ENCODE measurements around the gene GRHL1. TPM values are rescaled to one million over a fixed set of nuclear protein-coding genes. Genes with fewer than 3 reads are reported as not detected.

GRHL1 gene
- polyA plus RNA-seq, 1 of the 3 experiments (the other 2 are of a cell fraction): 1.0 TPM

DNA sequence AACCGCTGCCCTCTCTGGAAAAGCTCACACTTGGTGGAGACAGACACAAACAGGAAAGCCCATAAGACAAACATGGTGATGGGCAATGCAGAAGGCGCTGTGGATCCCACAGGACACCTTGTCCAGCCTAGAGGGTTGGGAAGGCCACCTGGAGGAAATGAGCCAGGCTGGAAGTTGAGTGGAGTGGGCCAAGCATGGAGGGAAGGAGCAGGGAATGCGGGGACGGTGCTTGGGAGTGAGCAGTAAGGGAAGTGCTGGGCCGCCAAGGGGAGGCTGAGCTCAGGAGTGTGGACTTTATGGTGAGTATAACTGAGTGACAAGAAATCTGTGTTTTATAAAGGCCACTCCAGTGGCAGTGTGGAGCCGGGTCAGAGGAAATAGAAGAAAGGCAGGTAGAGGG is 2.8 kb upstream of the GRHL1 start:
- no peaks in the 10 kb centered on the region for H3K9me2 ChIP-seq
- H3F3A ChIP-seq (replicated peaks; ENCODE audit: insufficient read depth): no peaks in the 10 kb centered on the region
- no peak overlapping the region for H2AFZ ChIP-seq (ENCODE audit: low read depth)
- WGBS (ENCODE audit: low lambda C conversion rate): 96% methylated on average over 5 of the region's 6 CpGs
- peaks cover 0 to 2% of the 10 kb centered on the region in 2 experiments; a peak in 2 of 4 replicates for H3K4me1 ChIP-seq (ENCODE audit: control insufficient read depth in 1 of 2, insufficient read depth in 2 of 2, low read depth in 1 of 2, low read length in 1 of 2)
- CTCF ChIA-PET: interaction anchor here (1.0 to 4.3 kb wide), 3 partner anchors 23 to 135 kb away, joined by 3 to 23 read pairs (median 18); no protein-coding TSS in a partner anchor
- H3K27me3 ChIP-seq (ENCODE audit: insufficient read depth): no peaks in the 10 kb centered on the region
- TF ChIP-seq NFIC (IDR thresholded peaks at IDR 0.05; ENCODE audit: borderline replicate concordance): no peak
- TF ChIP-seq, protein P1, sequence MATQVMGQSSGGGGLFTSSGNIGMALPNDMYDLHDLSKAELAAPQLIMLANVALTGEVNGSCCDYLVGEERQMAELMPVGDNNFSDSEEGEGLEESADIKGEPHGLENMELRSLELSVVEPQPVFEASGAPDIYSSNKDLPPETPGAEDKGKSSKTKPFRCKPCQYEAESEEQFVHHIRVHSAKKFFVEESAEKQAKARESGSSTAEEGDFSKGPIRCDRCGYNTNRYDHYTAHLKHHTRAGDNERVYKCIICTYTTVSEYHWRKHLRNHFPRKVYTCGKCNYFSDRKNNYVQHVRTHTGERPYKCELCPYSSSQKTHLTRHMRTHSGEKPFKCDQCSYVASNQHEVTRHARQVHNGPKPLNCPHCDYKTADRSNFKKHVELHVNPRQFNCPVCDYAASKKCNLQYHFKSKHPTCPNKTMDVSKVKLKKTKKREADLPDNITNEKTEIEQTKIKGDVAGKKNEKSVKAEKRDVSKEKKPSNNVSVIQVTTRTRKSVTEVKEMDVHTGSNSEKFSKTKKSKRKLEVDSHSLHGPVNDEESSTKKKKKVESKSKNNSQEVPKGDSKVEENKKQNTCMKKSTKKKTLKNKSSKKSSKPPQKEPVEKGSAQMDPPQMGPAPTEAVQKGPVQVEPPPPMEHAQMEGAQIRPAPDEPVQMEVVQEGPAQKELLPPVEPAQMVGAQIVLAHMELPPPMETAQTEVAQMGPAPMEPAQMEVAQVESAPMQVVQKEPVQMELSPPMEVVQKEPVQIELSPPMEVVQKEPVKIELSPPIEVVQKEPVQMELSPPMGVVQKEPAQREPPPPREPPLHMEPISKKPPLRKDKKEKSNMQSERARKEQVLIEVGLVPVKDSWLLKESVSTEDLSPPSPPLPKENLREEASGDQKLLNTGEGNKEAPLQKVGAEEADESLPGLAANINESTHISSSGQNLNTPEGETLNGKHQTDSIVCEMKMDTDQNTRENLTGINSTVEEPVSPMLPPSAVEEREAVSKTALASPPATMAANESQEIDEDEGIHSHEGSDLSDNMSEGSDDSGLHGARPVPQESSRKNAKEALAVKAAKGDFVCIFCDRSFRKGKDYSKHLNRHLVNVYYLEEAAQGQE (IDR thresholded peaks at IDR 0.05; ENCODE audit: low read depth, low read length): no peak
- no peak for TF ChIP-seq RCOR1 (IDR thresholded peaks at IDR 0.05; ENCODE audit: low read length)
- no peak for TF ChIP-seq MEF2A (IDR thresholded peaks at IDR 0.05; ENCODE audit: borderline replicate concordance, low read depth)
- TF ChIP-seq FOXJ3 (CRISPR knock-in tag; IDR thresholded peaks at IDR 0.05): no peak
- H3K9ac ChIP-seq: no peak overlapping the region
- no peak for DNase-seq
- POLR2A ChIA-PET: no interaction called here
- H3K4me3 ChIP-seq (ENCODE audit: low read depth in 2 of 2, low read length in 1 of 2): no peak overlapping the region
- no peaks in the 10 kb centered on the region for H4K20me1 ChIP-seq (ENCODE audit: insufficient read depth)
- no peak overlapping the region for H3K4me2 ChIP-seq
- no peaks in the 10 kb centered on the region for H3K36me3 ChIP-seq (replicated peaks in 1 of 2; ENCODE audit: control insufficient read depth in 1 of 2, insufficient read depth in 2 of 2, low read length in 1 of 2)
- H3K79me2 ChIP-seq (ENCODE audit: insufficient read depth): no peaks in the 10 kb centered on the region
- H3K27ac ChIP-seq (ENCODE audit: low read depth in 2 of 2, low read length in 1 of 2): no peak overlapping the region
- no peaks in the 10 kb centered on the region for H3K9me3 ChIP-seq

DNA sequence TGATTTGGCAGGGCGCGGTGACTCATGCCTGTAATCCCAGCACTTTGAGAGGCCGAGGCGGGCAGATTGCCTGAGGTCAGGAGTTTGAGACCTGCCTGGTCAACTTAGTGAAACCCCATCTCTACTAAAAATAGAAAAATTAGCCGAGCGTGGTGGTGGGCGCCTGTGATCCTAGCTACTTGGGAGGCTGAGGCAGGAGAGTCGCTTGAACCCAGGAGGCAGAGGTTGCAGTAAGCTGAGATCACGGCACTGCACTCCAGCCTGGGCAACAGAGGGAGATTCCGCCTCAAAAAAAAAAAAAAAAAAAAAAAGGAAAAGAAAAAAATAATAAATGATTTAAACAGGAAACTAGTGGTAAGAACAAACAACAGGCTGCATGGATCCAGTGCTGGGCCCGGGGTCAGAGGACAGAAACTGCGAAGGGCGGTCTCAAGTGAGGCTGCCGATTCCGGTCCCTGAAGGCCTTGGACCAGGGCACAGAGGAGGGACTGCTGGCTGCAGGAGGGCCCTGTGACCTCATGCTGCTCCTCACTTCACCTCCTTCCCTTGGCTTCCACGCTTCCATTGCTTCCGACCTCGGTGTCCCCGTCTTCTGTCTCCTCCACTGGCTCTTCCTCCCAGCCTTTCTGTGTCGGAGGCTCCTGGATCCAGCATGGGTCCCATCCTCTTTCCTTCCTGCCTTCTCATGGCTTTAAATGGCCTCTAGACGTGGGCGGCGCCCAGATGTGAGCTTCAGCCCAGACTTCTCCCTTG is 2.1 kb upstream of the GRHL1 start:
- ChIA-PET POLR2A (interaction anchor here (0.6 kb wide), 1 partner anchor 9 kb away, joined by 3 read pairs; no protein-coding TSS in a partner anchor), CTCF (interaction anchor here (1.0 to 4.3 kb wide), 6 partner anchors 23 to 149 kb away, joined by 3 to 23 read pairs (median 6); no protein-coding TSS in a partner anchor)
- TF ChIP-seq EZH2phosphoT487 (IDR thresholded peaks at IDR 0.05; ENCODE audit: borderline replicate concordance, low read depth) (no peak), TEAD4 (IDR thresholded peaks at IDR 0.05; ENCODE audit: borderline replicate concordance, insufficient read depth) (no peak), ELF1 (IDR thresholded peaks at IDR 0.05) (no peak), MEF2A (IDR thresholded peaks at IDR 0.05; ENCODE audit: borderline replicate concordance, low read depth) (no peak), RXRA (IDR thresholded peaks at IDR 0.05; ENCODE audit: borderline replicate concordance, low read depth) (no peak), FOSL2 (IDR thresholded peaks at IDR 0.05; ENCODE audit: borderline replicate concordance, low read depth) (no peak), YY1 (IDR thresholded peaks at IDR 0.05; ENCODE audit: low read depth) (no peak), CHD2 (IDR thresholded peaks at IDR 0.05; ENCODE audit: low read length, partially characterized antibody) (no peak), MXI1 (IDR thresholded peaks at IDR 0.05; ENCODE audit: low read depth, low read length) (no peak), SIN3A (IDR thresholded peaks at IDR 0.05; ENCODE audit: borderline replicate concordance, low read depth, low read length) (no peak), RCOR1 (IDR thresholded peaks at IDR 0.05; ENCODE audit: low read length) (no peak), GABPA (IDR thresholded peaks at IDR 0.05; ENCODE audit: low read depth) (no peak), NFIC (IDR thresholded peaks at IDR 0.05; ENCODE audit: borderline replicate concordance) (no peak), FOXM1 (IDR thresholded peaks at IDR 0.05; ENCODE audit: low read depth) (no peak), TAF1 (IDR thresholded peaks at IDR 0.05; ENCODE audit: borderline replicate concordance, low read depth, low read length) (no peak)
- TF ChIP-seq, protein P2, sequence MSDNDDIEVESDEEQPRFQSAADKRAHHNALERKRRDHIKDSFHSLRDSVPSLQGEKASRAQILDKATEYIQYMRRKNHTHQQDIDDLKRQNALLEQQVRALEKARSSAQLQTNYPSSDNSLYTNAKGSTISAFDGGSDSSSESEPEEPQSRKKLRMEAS (IDR thresholded peaks at IDR 0.05; ENCODE audit: low read depth): no peak
- TF ChIP-seq, protein P3, sequence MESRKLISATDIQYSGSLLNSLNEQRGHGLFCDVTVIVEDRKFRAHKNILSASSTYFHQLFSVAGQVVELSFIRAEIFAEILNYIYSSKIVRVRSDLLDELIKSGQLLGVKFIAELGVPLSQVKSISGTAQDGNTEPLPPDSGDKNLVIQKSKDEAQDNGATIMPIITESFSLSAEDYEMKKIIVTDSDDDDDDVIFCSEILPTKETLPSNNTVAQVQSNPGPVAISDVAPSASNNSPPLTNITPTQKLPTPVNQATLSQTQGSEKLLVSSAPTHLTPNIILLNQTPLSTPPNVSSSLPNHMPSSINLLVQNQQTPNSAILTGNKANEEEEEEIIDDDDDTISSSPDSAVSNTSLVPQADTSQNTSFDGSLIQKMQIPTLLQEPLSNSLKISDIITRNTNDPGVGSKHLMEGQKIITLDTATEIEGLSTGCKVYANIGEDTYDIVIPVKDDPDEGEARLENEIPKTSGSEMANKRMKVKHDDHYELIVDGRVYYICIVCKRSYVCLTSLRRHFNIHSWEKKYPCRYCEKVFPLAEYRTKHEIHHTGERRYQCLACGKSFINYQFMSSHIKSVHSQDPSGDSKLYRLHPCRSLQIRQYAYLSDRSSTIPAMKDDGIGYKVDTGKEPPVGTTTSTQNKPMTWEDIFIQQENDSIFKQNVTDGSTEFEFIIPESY (IDR thresholded peaks at IDR 0.05; ENCODE audit: borderline replicate concordance, low read depth): no peak
- TF ChIP-seq, protein P4, sequence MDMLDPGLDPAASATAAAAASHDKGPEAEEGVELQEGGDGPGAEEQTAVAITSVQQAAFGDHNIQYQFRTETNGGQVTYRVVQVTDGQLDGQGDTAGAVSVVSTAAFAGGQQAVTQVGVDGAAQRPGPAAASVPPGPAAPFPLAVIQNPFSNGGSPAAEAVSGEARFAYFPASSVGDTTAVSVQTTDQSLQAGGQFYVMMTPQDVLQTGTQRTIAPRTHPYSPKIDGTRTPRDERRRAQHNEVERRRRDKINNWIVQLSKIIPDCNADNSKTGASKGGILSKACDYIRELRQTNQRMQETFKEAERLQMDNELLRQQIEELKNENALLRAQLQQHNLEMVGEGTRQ (IDR thresholded peaks at IDR 0.05; ENCODE audit: borderline replicate concordance, low read depth, low read length): no peak
- no peak overlapping the region for H2AFZ ChIP-seq (ENCODE audit: low read depth)
- peaks cover 0 to 4% of the 10 kb centered on the region in 2 experiments; a peak in 2 of 4 replicates for H3K4me1 ChIP-seq (ENCODE audit: control insufficient read depth in 1 of 2, insufficient read depth in 2 of 2, low read depth in 1 of 2, low read length in 1 of 2)
- no peaks in the 10 kb centered on the region for H3K36me3 ChIP-seq (replicated peaks in 1 of 2; ENCODE audit: control insufficient read depth in 1 of 2, insufficient read depth in 2 of 2, low read length in 1 of 2)
- no peaks in the 10 kb centered on the region for H3K79me2 ChIP-seq (ENCODE audit: insufficient read depth)
- no peak for DNase-seq
- H4K20me1 ChIP-seq (ENCODE audit: insufficient read depth): no peaks in the 10 kb centered on the region
- H3K4me3 ChIP-seq (ENCODE audit: low read depth in 2 of 2, low read length in 1 of 2): no peak overlapping the region
- no peak overlapping the region for H3K27ac ChIP-seq (ENCODE audit: low read depth in 2 of 2, low read length in 1 of 2)
- no peaks in the 10 kb centered on the region for H3K27me3 ChIP-seq (ENCODE audit: insufficient read depth)
- H3K9ac ChIP-seq: no peak overlapping the region
- H3K9me3 ChIP-seq: no peaks in the 10 kb centered on the region
- no peak overlapping the region for H3K4me2 ChIP-seq
- 93% methylated on average over 23 of the region's 23 CpGs for WGBS (ENCODE audit: low lambda C conversion rate)
- H3K9me2 ChIP-seq: no peaks in the 10 kb centered on the region
- H3F3A ChIP-seq (replicated peaks; ENCODE audit: insufficient read depth): no peaks in the 10 kb centered on the region

Data from SK-N-SH (cell line).